Astrocyte of the spinal cord (primary cell): ENCODE data around the gene UGT2B10.

Source experiments
- DNase-seq: peaks from one replicate; pipeline ENCODE4 v3.0.0; 2011; ENCODE audit warnings: low read depth, low spot score
- H3K4me3 ChIP-seq: 2 replicates; pipeline ENCODE4 v1.5.1; 2011; ENCODE audit warnings: low read depth, mild to moderate bottlenecking, low read length, moderate library complexity
- in situ Hi-C: cut with HindIII; loops from 2 replicates; pipeline ENCODE4 v1.10.0; 2017; ENCODE audit warnings: low sequenced_read_pairs
- TF ChIP-seq, protein P1 (sequence below): IDR thresholded peaks from 2 replicates; pipeline ENCODE4 v1.5.1; 2012; ENCODE audit warnings: low read depth, mild to moderate bottlenecking, low read length, inconsistent platforms

UGT2B10 gene

DNA sequence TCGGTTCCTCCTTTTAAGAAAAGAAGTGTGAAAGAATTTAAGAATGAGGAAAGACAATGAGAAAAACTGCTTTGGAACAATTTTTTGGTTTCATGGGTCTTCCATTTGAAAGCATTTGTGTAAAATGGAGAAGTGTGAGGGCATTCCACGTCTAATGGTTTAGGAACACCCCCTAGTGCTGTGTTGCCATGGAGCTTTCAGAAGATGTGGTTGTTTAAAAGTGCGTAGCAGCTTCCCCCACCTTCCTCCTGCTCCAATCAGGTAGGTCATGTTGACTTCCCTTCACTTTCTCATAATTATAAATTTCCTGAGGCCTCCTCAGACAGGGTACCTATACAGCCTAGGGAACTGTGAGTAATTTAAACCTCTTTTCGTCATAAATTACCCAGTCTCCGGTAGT, 50.0 kb downstream of the UGT2B10 start:
- no peak for DNase-seq
- TF ChIP-seq, protein P1, sequence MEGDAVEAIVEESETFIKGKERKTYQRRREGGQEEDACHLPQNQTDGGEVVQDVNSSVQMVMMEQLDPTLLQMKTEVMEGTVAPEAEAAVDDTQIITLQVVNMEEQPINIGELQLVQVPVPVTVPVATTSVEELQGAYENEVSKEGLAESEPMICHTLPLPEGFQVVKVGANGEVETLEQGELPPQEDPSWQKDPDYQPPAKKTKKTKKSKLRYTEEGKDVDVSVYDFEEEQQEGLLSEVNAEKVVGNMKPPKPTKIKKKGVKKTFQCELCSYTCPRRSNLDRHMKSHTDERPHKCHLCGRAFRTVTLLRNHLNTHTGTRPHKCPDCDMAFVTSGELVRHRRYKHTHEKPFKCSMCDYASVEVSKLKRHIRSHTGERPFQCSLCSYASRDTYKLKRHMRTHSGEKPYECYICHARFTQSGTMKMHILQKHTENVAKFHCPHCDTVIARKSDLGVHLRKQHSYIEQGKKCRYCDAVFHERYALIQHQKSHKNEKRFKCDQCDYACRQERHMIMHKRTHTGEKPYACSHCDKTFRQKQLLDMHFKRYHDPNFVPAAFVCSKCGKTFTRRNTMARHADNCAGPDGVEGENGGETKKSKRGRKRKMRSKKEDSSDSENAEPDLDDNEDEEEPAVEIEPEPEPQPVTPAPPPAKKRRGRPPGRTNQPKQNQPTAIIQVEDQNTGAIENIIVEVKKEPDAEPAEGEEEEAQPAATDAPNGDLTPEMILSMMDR = no peak
- H3K4me3 ChIP-seq = no peak overlapping the region
- in situ Hi-C loops = no loop called here

DNA sequence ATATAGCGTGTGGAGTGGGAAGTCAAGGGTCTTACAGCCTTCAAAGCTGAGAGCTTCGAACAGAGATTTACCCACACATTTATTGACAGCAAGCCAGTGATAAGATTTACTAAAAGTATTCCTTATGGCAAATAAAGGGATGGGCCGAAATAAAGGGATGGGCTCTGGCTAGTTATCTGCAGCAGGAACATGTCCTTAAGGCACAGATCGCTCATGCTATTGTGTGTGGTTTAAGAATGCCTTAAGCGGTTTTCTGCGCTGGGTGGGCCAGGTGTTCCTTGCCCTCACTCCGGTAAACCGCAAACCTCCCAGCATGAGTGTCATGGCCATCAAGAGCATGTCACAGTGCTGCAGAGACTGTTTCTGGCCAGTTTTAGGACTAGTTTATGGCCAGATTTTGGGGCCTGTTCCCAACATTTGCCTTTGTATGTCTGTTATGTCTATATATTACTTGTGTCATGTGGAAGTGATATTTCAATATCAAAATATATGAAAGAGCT, 53.5 kb downstream of the UGT2B10 start:
- TF ChIP-seq, protein P1 = no peak
- in situ Hi-C loops = no loop called here
- no peak overlapping the region for H3K4me3 ChIP-seq
- no peak for DNase-seq

DNA sequence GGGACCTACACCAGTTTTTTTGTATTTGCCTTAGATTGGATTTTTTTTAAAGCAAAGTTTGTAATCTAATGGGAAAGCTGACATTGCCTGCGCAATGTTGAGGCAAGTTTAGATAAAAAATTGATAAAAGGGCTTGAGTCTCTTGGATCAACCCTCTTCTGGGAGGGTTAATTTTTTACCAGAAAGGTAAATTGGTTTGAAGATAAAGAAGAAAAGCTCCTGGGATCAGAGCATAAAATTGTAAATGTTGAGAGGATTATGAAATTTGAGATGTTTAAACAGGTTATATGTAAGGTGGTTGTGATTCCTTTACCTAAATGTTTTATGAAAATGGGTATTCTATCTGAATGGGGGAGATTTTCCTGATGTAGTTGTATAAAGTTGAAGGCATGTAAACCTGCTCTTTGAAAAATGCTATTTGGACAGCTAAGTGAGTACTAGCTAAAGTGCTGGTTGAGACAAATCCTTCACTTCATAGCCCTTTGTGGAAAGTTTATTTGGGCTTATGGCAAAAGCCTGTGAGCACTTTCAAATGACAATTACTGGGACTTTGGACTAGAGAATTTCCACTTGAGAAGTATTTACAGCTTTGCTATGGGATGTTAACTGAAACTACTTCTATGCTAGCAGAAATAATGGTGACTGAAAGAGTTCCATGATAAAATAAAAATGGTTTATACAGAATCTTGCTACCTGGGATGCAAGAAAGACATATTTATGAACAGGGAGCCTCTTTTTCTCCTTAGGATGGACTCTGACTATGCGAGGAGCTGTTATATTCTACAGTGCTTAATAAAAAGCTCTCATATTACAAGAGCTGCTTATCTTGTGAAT, 56.2 kb downstream of the UGT2B10 start:
- TF ChIP-seq, protein P1 = no peak
- in situ Hi-C loops = no loop called here
- no peak overlapping the region for H3K4me3 ChIP-seq
- DNase-seq = no peak

DNA sequence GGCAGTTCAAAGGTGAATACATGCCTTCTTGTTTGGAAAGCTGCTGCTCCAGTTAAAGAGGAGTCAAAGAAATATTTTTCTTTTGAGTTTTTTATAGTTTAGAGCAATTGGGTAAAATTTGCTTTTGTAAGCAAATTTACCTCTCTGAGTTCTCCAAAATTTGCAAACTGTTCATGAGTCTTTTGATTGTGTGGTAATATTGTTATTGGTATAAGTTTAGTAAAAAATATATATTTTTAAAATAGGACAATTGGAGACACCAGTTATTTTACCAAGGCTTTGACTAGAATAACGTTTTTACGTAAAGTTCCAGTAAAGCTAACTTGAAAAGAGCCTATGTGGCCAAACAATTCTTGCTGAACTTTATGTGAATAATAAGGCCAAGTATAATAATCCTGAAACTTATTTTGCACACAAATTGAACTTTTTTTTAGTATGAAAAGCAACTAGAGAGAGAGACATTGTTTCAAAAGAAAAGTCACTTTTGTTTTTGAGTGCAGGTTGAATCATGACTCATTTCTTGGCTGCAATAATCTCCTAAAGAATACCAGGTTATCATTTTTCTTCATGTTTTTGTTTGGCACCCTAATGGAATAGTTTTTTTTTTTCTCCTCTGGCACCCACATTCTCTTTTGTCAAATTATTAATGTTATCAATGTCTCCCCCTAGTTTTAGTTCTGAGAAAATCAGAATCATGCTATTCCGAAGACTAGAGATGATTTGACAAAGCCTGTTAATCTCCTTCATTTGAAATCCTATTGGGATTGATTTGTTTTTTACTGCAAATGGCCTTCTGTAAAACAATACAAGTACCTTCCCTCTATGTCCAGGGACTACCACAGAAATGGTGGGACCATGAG, 57.1 kb downstream of the UGT2B10 start:
- no peak overlapping the region for H3K4me3 ChIP-seq
- TF ChIP-seq, protein P1 = no peak
- in situ Hi-C loops = no loop called here
- no peak for DNase-seq

DNA sequence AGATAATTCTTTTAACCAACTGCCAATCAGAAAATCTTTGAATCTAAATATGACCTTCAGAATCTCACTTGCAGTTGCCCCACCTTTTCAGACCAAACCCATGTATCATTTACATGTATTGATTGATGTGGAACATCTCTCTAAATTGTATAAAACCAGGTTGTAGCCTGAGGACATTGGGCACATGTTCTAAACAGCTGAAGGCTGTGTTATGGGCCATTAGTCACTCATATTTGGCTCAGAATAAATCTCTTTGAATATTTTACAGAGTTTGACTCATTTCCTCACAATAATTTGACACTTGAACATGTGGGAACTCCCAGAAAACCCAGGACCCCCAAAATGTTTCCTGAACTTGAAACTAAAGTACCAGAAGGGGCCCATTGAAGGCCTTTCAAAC, 58.7 kb downstream of the UGT2B10 start:
- TF ChIP-seq, protein P1 = no peak
- in situ Hi-C loops = no loop called here
- DNase-seq = no peak
- no peak overlapping the region for H3K4me3 ChIP-seq

DNA sequence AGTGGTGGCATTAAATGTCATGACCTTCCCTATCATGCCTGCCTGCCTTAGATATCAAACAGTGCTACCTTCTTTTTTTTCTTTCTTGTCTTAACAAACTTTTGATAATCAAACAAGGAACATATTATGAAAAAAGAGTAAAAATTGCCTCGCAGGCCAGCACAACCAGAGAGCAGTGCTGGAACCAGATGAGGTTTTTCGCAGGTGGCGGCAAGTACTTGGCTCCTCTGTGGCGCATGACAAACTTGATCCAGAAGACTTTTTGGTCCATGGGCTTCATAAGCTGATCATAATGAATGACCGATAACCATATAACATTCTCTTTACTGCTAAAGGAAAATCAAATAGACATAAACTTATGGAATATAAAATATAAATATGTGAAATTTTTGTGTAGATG, 61.8 kb downstream of the UGT2B10 start:
- no peak overlapping the region for H3K4me3 ChIP-seq
- in situ Hi-C loops = no loop called here
- no peak for DNase-seq
- TF ChIP-seq, protein P1 = no peak
